GM10248 (cell line): ENCODE results near the gene ASNSD1.
"Not testable (repeated sequence)": the region's sequence is repeated elsewhere in the genome, so short reads cannot be mapped to it uniquely, and the experiment has no call there.

Experiments used
- CTCF ChIA-PET: fragments of 300-600 bp; sonication (Branson Sonifier 250); formaldehyde crosslinking; extraction: SDS; loops from one replicate; lab custom pipeline; 2021; ENCODE audit warnings: antibody characterized with exemption; lab: Yijun Ruan, JAX
- POLR2A ChIA-PET: fragments of 350-650 bp; sonication (Branson Sonifier 250); formaldehyde crosslinking; extraction: SDS; loops from one replicate; lab custom pipeline; 2020; ENCODE audit warnings: antibody characterized with exemption; lab: Yijun Ruan, JAX
- DNase-seq: peaks from one replicate; pipeline ENCODE4 v3.0.0; 2012; ENCODE audit errors: extremely low spot score
- CTCF ChIP-seq: IDR thresholded peaks from 2 replicates; pipeline ENCODE4 v1.5.1; 2012; ENCODE audit warnings: mild to moderate bottlenecking, low read depth; ENCODE audit errors: extremely low read depth, missing control alignments, control extremely low read depth

Gene ASNSD1

GRCh38 chr2:189641590-189641989 is 19.7 kb upstream of the ASNSD1 start:
- POLR2A ChIA-PET: no interaction called here

GRCh38 chr2:189646521-189646920 is 14.7 kb upstream of the ASNSD1 start:
- DNase-seq: no peak
- no peak for TF ChIP-seq CTCF
- POLR2A ChIA-PET: no interaction called here
- CTCF ChIA-PET: no interaction called here

More at GRCh38 chr2:189641590-189641989, 19.7 kb upstream of the ASNSD1 start:
- DNase-seq: no peak
- no peak for TF ChIP-seq CTCF
- CTCF ChIA-PET: interaction anchor here (1.0 kb wide), 2 partner anchors 11 to 12 kb away, joined by 3 to 5 read pairs; no protein-coding TSS in a partner anchor

- ChIA-PET POLR2A (no interaction called here), CTCF (interaction anchor here (3.5 kb wide), 1 partner anchor 13 kb away, joined by 23 read pairs; the partner anchor contains the start of gene ASNSD1)
- DNase-seq: no peak
- no peak for TF ChIP-seq CTCF
Observed at GRCh38 chr2:189648846-189649509, 12.3 kb upstream of the ASNSD1 start.

- DNase-seq: no peak
- no peak for TF ChIP-seq CTCF
- POLR2A ChIA-PET: no interaction called here
- CTCF ChIA-PET: interaction anchor here (3.5 kb wide), 1 partner anchor 10 kb away, joined by 23 read pairs; the partner anchor contains the start of gene ASNSD1
Observed at GRCh38 chr2:189651284-189651683, 10.0 kb upstream of the ASNSD1 start.

- POLR2A ChIA-PET, DNase-seq, CTCF ChIA-PET: not testable (repeated sequence)
Observed at GRCh38 chr2:189653464-189653863, 7.8 kb upstream of the ASNSD1 start.

GRCh38 chr2:189654641-189655040 is 6.6 kb upstream of the ASNSD1 start:
- no peak for TF ChIP-seq CTCF
- ChIA-PET POLR2A (no interaction called here), CTCF (no interaction called here)
- DNase-seq: no peak

GRCh38 chr2:189657867-189658266 is 3.4 kb upstream of the ASNSD1 start:
- no peak for DNase-seq
- CTCF ChIA-PET: interaction anchor here (1.0 to 9.5 kb wide), 9 partner anchors 9 to 501 kb away, joined by 3 to 129 read pairs (median 15); partner anchors contain the start of genes ANKAR and OSGEPL1
- TF ChIP-seq CTCF: no peak
- POLR2A ChIA-PET: no interaction called here
